Activated CD4-positive, alpha-beta T cell treated with anti-CD3 and anti-CD28 coated beads, Interleukin-2, amount 50 U/mL, for 1 hour (primary cell): Measurements from ENCODE around the gene GNGT2.
A peak's percentile ranks its signal among the peaks of the same experiment; 100 is the strongest.

Experiments
- DNase-seq: peaks from one replicate; pipeline ENCODE4 v3.0.0-alpha.2; 2020

The GNGT2 gene

GRCh38 chr17:49210158-49211029, at the start of gene GNGT2, which contains the start of gene ABI3:
GNGT2 (minus strand) TSS chr17:49210574; CDS start chr17:49207422, 3,152 bp downstream.
ABI3 (plus strand) TSS chr17:49210707; CDS start chr17:49210725, 18 bp downstream.
- peak; percentile 54 for DNase-seq

GRCh38 chr17:49259663-49260010, 49.3 kb upstream of the GNGT2 start:
- no peak for DNase-seq

GRCh38 chr17:49258394-49258793, 48.0 kb upstream of the GNGT2 start:
- DNase-seq = no peak

DNA sequence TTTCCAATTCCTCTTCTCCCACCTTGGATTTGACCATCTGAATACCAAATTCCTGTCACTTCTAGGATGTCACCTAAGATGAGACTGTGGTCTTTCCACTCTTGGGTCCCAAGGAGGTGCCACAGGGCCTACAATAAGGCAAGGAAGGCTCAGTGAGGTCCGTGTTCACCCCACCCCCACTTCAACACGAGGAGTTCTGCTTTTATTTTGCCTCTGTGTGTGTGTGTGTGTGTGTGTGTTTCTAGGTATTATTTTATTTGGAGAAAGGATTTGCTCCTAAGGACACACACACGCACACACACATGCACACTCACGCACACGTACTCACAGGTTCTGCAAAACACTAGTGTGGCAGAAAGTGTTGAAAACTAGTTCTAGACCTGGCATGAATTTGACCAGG, 44.8 kb upstream of the GNGT2 start:
- DNase-seq = no peak

GRCh38 chr17:49254066-49254465, 43.7 kb upstream of the GNGT2 start:
- DNase-seq = no peak

DNA sequence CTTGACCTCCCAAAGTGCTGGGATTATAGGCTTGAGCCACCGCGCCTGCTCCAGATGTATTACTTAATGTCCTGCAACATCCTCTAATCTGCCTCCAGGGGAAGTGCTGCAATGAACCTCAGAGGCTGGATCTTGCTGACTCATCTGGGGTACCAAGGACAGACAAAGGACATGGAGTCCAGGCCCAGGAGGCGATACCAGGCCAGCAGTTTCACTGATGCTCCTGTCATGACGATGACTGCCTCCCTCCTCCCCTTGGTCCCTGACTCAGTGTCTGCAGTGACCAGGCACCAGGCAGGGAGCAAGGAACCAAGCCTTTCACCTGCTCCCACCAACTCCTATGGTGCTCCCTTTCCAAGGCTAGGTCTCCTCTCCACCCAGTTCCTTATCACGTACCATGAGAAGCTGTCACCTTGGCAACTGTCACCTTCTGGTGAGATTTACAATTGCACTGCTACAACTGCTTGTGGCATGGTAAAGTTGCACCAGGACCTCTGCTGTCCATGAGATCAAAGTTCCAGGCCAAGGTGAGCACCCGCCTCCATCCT, 41.8 kb upstream of the GNGT2 start:
- no peak for DNase-seq

- DNase-seq = no peak
Observed at GRCh38 chr17:49249890-49250522, 39.6 kb upstream of the GNGT2 start.

DNA sequence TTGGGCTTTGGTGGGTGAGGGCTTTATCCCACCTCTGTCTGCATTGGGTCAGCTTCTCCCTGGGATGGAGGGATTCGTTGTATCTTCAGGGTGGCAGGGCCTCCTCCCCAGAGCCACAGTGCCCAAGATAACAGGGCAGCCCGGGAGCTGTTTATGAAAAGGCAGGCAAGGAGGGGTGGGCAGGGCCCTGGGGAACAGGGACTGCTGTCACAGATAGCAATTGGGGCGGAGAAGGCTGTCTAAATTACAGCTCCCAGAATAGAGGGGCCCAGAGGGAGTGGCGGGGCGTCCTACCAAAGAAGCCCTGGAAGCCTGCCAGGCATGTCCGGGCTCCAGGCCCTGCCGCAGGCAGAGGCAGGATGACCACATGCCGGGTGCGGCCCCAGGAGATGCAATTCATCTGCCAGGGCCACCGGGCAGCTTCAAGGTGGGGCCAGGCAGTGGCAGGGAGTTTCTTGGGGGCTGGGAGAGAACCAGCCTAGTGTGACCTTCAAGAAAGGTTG, 39.0 kb upstream of the GNGT2 start:
- DNase-seq = no peak

DNA sequence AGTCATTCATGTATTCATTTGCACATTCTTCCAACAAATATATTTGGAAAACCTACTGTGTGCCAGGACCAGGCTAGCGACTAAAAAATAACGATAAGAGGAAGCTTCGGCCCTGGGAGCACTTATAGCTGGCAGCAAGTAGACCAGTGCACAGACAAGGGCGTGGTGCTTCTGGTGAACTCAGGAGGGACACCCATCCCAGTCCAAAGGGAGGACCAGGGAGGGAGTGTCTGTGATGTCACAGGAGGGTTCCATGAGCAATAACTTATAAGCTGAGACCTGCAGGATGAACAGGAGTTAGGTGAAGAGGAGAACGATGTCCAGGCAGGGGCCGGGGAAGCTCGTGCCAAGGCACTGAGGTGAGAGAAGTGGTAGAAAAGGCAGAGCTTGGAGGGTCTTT, 37.6 kb upstream of the GNGT2 start:
- DNase-seq = no peak

DNA sequence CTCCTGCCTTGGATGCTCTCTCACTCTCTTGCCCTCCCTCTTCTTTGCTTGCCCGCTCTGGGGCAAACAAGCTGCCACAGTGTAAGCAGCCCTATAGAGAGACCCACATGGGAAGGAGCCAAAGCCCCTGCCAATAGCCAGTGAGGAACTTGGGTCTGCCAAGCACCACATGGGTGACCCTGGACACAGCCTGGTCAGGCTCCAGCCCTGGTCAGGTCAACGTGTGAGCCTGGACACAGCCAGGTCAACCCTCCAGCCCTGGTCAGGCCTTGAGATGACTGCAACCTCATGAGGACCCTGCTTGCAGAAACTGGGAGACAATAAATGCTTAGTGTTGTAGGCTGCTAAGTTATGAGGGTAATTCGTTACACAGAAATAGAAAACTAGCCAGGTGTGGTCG, 34.5 kb upstream of the GNGT2 start:
- DNase-seq = no peak

GRCh38 chr17:49242813-49243212, 32.4 kb upstream of the GNGT2 start:
- no peak for DNase-seq

GRCh38 chr17:49241692-49242397, 31.5 kb upstream of the GNGT2 start:
- no peak for DNase-seq

DNA sequence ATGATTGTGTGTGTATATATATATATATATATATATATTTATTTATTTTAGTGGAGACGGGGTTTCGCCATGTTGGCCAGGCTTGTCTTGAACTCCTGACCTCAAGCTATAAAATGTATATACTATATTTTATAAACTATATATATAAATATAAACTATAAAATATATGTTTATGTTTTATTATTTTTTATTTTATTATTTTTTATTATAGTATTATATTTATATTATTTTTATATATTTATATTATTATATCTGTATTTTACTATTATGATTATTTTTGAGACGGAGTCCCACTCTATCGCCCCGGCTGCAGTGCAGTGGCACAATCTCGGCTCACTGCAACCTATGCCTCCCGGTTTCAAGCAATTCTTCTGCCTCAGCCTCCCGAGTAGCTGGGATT, 30.7 kb upstream of the GNGT2 start:
- DNase-seq = no peak

DNA sequence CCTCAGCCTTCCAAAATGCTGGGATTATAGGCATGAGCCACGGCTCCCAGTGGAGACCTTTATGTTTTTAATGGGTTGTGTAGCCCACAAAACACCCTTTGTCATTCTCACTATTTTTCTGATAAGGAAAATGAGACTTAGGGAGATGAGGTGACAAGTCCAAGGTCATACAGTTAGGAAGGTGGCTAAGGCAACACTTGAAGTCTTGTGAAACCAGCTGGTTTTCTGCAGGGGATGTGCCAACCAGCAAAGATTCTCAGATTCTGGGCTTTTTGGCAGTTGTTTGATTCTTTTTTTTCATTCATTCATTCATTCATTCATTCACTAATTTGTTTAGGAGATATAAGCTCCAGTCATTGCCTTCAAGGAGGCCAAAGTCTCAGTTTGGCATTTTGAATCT, 30.2 kb upstream of the GNGT2 start:
- no peak for DNase-seq

DNA sequence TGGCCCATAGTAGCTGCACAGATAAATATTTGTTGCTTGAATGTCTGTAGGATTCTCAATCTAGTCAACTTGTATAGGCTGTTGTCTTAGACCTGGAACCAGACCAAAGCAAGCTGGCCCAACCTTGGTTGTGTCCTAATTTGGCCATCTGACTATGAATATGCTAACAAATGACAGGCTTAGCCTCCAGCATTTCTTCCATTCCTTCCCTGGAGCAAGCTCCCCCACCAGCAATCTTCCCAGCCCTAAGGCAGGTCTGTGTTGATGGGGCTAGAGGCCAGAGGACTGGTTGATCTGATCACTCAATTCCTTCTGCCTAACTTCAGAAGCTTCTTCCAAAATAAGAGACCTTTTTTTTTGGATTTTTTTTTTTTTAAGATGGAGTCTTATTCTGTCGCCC, 29.6 kb upstream of the GNGT2 start:
- DNase-seq = no peak

DNA sequence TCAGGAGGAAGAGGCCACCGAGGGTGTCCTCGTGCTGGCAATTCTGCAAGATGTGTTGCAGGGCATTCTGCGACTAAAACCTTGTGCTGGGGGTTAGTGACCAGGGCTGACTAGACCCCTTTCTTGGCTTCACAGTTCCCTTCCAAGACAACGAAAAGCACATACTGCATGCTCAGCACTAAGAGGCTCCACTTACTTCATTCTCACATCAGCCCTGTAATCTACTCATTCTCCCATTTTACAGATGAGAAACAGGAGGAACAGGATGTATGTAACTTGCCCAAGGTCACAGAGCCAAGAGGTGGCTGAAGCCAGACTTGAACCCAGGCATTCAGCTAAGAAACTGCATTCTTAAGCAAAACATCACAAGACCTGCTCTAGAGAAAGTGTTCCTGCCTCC, 25.5 kb upstream of the GNGT2 start:
- DNase-seq = no peak

GRCh38 chr17:49234509-49235080, 24.2 kb upstream of the GNGT2 start:
- DNase-seq = no peak

DNA sequence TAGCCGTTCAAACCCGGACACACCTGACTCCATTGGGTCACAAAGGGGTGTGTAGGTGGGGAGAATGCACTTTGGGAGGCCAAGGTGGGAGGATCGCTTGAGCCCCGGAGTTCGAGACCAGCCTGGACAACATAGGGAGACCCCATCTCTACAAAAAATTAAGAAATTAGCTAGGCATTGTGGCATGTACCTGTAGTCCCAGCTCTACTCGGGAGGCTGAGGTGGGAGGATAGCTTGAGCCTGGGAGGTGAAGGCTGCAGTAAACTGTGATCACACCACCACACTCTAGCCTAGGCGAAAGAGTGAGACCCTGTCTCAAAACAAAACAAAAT, 21.2 kb upstream of the GNGT2 start:
- DNase-seq = no peak

- peak; percentile 85 for DNase-seq
Observed at GRCh38 chr17:49230636-49231562, 20.5 kb upstream of the GNGT2 start, which contains the start of gene PHOSPHO1. PHOSPHO1 (minus strand) TSS chr17:49230787; CDS start chr17:49226691, 4,096 bp downstream.

DNA sequence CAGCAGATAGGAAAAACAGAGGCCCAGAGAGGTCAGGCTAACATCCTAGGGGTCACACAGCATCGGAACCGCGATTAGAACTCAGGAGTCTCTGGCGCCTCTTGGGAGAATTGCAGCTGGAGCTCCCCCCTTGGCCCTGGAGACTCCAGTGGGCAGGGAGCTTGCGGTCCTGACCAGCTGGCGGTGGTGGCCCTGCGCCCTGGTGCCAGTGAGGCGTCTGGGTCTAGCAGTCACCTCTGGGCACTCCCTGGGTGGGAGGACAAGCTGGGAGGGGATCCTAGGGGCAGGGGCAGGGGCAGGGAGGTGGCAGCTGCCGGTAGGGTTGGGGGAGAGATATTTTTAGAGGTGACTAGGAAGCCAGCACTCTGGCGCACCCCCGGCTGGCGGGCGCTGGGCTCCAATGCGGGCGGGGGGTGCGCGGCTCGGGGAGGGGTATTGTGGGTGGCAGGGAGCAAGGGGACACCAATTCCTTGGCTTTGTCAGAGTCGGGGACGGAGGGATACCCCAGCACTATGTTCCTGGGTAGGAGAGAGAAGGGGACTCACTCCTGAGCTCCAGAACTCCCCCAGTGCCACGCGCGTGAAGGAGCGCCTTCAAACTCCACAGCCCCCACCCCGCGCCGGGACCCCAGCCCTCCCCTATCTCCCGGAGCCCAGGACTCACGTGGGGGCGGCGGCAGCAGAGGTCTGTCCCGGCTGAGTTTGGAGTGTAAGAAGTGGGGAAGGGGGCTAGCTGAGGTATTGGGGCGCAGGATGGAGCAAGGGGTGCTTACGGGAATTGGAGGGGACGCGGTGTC, 19.6 kb upstream of the GNGT2 start:
- no peak for DNase-seq
